IMR-90 (cell line): ENCODE data around the gene RERE. TPM values are rescaled to one million over a fixed set of nuclear protein-coding genes. Genes with fewer than 3 reads are reported as not detected.

Experiments
- ATAC-seq: fragments of 200-7000 bp; cut with Tn5 transposase; 2 replicates; pipeline ENCODE4 v1.9.1; 2020; ENCODE audit warnings: low read depth, mild to moderate bottlenecking, moderate library complexity
- BruUV-seq: library from RNA; stranded (reverse); fragments of 400-500 nt; replicated peaks from 2 replicates; lab custom pipeline; 2021; lab: Mats Ljungman, UMichigan
- CTCF ChIA-PET: fragments of 300-600 bp; formaldehyde crosslinking; extraction: SDS; loops from one replicate; lab custom pipeline; 2021; ENCODE audit warnings: antibody characterized with exemption; lab: Yijun Ruan, JAX
- POLR2A ChIA-PET: fragments of 300-600 bp; sonication (Branson Sonifier 250); formaldehyde crosslinking; loops from one replicate; lab custom pipeline; 2022; ENCODE audit warnings: antibody characterized with exemption; ENCODE audit not compliant: unreplicated experiment; lab: Charles Lee
- DNase-seq: peaks from one replicate; pipeline ENCODE4 v3.0.0; 2013
- H2AFZ ChIP-seq: replicated peaks from 2 replicates; pipeline ENCODE3; 2013; ENCODE audit warnings: low read length, mild to moderate bottlenecking; ENCODE audit not compliant: poor library complexity
- H2AK5ac ChIP-seq: 2 replicates; pipeline ENCODE4 v1.6.1; 2013; ENCODE audit warnings: low read depth, low read length, inconsistent platforms
- H2AK9ac ChIP-seq: replicated peaks from 2 replicates; pipeline ENCODE3; 2013; ENCODE audit warnings: mild to moderate bottlenecking, low read depth, low read length, moderate library complexity; ENCODE audit not compliant: poor library complexity
- H2BK120ac ChIP-seq: 2 replicates; pipeline ENCODE4 v1.6.1; 2013; ENCODE audit warnings: low read depth, low read length, inconsistent platforms
- H2BK15ac ChIP-seq: 3 replicates; pipeline ENCODE4 v1.6.1; 2013; ENCODE audit warnings: low read depth, low read length, inconsistent platforms
- H2BK20ac ChIP-seq: 2 replicates; pipeline ENCODE4 v1.6.1; 2013; ENCODE audit warnings: low read depth, mild to moderate bottlenecking, inconsistent platforms, low read length, moderate library complexity
- H2BK5ac ChIP-seq: 2 replicates; pipeline ENCODE4 v1.6.1; 2013; ENCODE audit warnings: mild to moderate bottlenecking, low read depth, low read length, inconsistent platforms; ENCODE audit not compliant: poor library complexity, severe bottlenecking
- H3K14ac ChIP-seq: replicated peaks from 2 replicates; pipeline ENCODE4 v1.6.1; 2013; ENCODE audit warnings: low read depth, low read length, inconsistent platforms
- H3K18ac ChIP-seq: 2 replicates; pipeline ENCODE4 v1.6.1; 2013; ENCODE audit warnings: low read depth, low read length, control low read depth
- H3K23ac ChIP-seq: 2 replicates; pipeline ENCODE4 v1.6.1; 2013; ENCODE audit warnings: low read depth, low read length, inconsistent platforms
- H3K27ac ChIP-seq: 2 replicates; pipeline ENCODE4 v1.5.1; 2013; ENCODE audit warnings: mild to moderate bottlenecking, control low read depth, low read length; ENCODE audit not compliant: insufficient read depth
- H3K27me3 ChIP-seq: 2 replicates; pipeline ENCODE4 v1.6.1; 2013; ENCODE audit warnings: low read length; ENCODE audit not compliant: control insufficient read depth, insufficient read depth
- H3K36me3 ChIP-seq: 2 replicates; pipeline ENCODE4 v1.6.1; 2013; ENCODE audit warnings: low read length, mixed read lengths; ENCODE audit not compliant: control insufficient read depth, insufficient read depth
- H3K4ac ChIP-seq: 2 replicates; pipeline ENCODE4 v1.6.1; 2013; ENCODE audit warnings: low read depth, low read length, inconsistent platforms
- H3K4me1 ChIP-seq: 2 replicates; pipeline ENCODE4 v1.6.1; 2013; ENCODE audit warnings: low read length, mixed read lengths; ENCODE audit not compliant: control insufficient read depth, insufficient read depth
- H3K4me2 ChIP-seq: 2 replicates; pipeline ENCODE4 v1.6.1; 2013; ENCODE audit warnings: low read depth, mild to moderate bottlenecking, control low read depth, low read length, moderate library complexity
- H3K4me3 ChIP-seq: 2 replicates; pipeline ENCODE4 v1.5.1; 2013; ENCODE audit warnings: low read depth, mild to moderate bottlenecking, control low read depth, low read length, moderate library complexity; ENCODE audit not compliant: insufficient read depth
- H3K56ac ChIP-seq: 2 replicates; pipeline ENCODE4 v1.6.1; 2013; ENCODE audit warnings: low read length, inconsistent platforms; ENCODE audit not compliant: insufficient read depth; ENCODE audit errors: extremely low read depth
- H3K79me1 ChIP-seq, 2 experiments: 2 replicates each; pipeline ENCODE4 v1.6.1; 2013; ENCODE audit warnings: low read length in 2 of 2, inconsistent platforms in 1 of 2, low read depth in 1 of 2
- H3K9ac ChIP-seq: 2 replicates; pipeline ENCODE4 v1.6.1; 2013; ENCODE audit warnings: low read depth, low read length, control low read depth
- H3K9me1 ChIP-seq: 2 replicates; pipeline ENCODE4 v1.6.1; 2013; ENCODE audit warnings: low read length, inconsistent platforms; ENCODE audit not compliant: insufficient read depth
- H3K9me3 ChIP-seq: 2 replicates; pipeline ENCODE4 v1.6.1; 2013; ENCODE audit warnings: low read length; ENCODE audit not compliant: control insufficient read depth, insufficient read depth
- H4K20me1 ChIP-seq: 2 replicates; pipeline ENCODE4 v1.6.1; 2013; ENCODE audit warnings: low read length, inconsistent platforms; ENCODE audit not compliant: insufficient read depth
- H4K5ac ChIP-seq: 2 replicates; pipeline ENCODE4 v1.6.1; 2013; ENCODE audit warnings: mild to moderate bottlenecking, low read depth, low read length, control low read depth
- H4K8ac ChIP-seq, 2 experiments: 2 replicates each; pipeline ENCODE4 v1.6.1; 2013; ENCODE audit warnings: low read depth in 2 of 2, low read length in 2 of 2, control low read depth in 1 of 2, inconsistent platforms in 1 of 2
- H4K91ac ChIP-seq: 2 replicates; pipeline ENCODE4 v1.6.1; 2013; ENCODE audit warnings: low read depth, low read length, inconsistent platforms; ENCODE audit not compliant: insufficient read depth
- BHLHE40 ChIP-seq: fragments of 150-350 bp; IDR thresholded peaks from 2 replicates; pipeline ENCODE4 v1.6.1; 2016; ENCODE audit warnings: mild to moderate bottlenecking, low read depth, low read length
- CEBPB ChIP-seq: IDR thresholded peaks from 2 replicates; pipeline ENCODE4 v1.6.1; 2012; ENCODE audit warnings: low read depth, low read length, improper control_type of control experiment
- CHD1 ChIP-seq: IDR thresholded peaks from 2 replicates; pipeline ENCODE4 v1.6.1; 2012; ENCODE audit warnings: low read depth, low read length, improper control_type of control experiment
- CTCF ChIP-seq: conservative IDR thresholded peaks from 2 replicates; pipeline ENCODE4 v1.5.1; 2012; ENCODE audit warnings: mild to moderate bottlenecking, low read depth, low read length, improper control_type of control experiment
- ELK1 ChIP-seq: fragments of 150-350 bp; IDR thresholded peaks from 2 replicates; pipeline ENCODE4 v1.6.1; 2016; ENCODE audit warnings: low read depth, mild to moderate bottlenecking, low read length, moderate library complexity, borderline replicate concordance
- FOS ChIP-seq: fragments of 150-350 bp; IDR thresholded peaks from 2 replicates; pipeline ENCODE4 v1.6.1; 2016; ENCODE audit warnings: low read depth, low read length
- MAFK ChIP-seq: IDR thresholded peaks from 2 replicates; pipeline ENCODE4 v1.6.1; 2012; ENCODE audit warnings: low read depth, low read length, improper control_type of control experiment
- MAZ ChIP-seq: IDR thresholded peaks from 2 replicates; pipeline ENCODE4 v1.6.1; 2012; ENCODE audit warnings: low read depth, mild to moderate bottlenecking, low read length, improper control_type of control experiment, moderate library complexity, borderline replicate concordance
- POLR2A ChIP-seq: IDR thresholded peaks from 2 replicates; pipeline ENCODE4 v1.6.1; 2012; ENCODE audit warnings: mild to moderate bottlenecking, low read depth, low read length
- RAD21 ChIP-seq: IDR thresholded peaks from 2 replicates; pipeline ENCODE4 v1.6.1; 2012; ENCODE audit warnings: low read length, improper control_type of control experiment
- RCOR1 ChIP-seq: IDR thresholded peaks from 2 replicates; pipeline ENCODE4 v1.6.1; 2012; ENCODE audit warnings: mild to moderate bottlenecking, low read length, improper control_type of control experiment; ENCODE audit not compliant: insufficient replicate concordance
- USF2 ChIP-seq: fragments of 150-350 bp; IDR thresholded peaks from 2 replicates; pipeline ENCODE4 v1.6.1; 2017; ENCODE audit warnings: mild to moderate bottlenecking, antibody characterized with exemption, low read length, low read depth
- WGBS, 2 experiments: methylation state at CpG; one replicate each; pipeline versions ENCODE4 v1.1.5 to v1.1.7; 2013; ENCODE audit warnings: missing lambda C conversion rate in 2 of 2; ENCODE audit not compliant: insufficient read length in 1 of 2; ENCODE audit errors: extremely low coverage in 2 of 2; 5-methylcytosine and 5-hydroxymethylcytosine counted together
- dilution Hi-C: fragments of 300-500 bp; cut with HindIII; formaldehyde crosslinking; loops from one replicate; pipeline ENCODE4 v1.14.3; 2018; ENCODE audit warnings: low sequenced_read_pairs; ENCODE audit not compliant: unreplicated experiment
- in situ Hi-C: fragments of 300-500 bp; cut with MboI; formaldehyde crosslinking; loops from 3 replicates; pipeline ENCODE4 v1.14.3; 2019; ENCODE audit warnings: low sequenced_read_pairs, inconsistent platforms, mixed read lengths
- intact Hi-C: fragments of 100-400 bp; cut with micrococcal nuclease; formaldehyde crosslinking; loops from 2 replicates; pipeline ENCODE4 v1.10.0; 2022
- polyA plus RNA-seq, 3 experiments: library from polyadenylated mRNA; depleted of rRNA; stranded (reverse); fragments of >200 nt; gene quantifications; 2 replicates each; pipeline ENCODE4 v1.2.3, GENCODE V29; 2012; ENCODE audit warnings: low replicate concordance in 1 of 3
- total RNA-seq: library from RNA; depleted of rRNA; stranded (reverse); fragments of >200 nt; gene quantifications from 2 replicates; pipeline ENCODE4 v1.2.3, GENCODE V29; 2012

The RERE gene
- total and polyA plus RNA-seq, 2 of the 4 experiments (the other 2 are of a cell fraction) = 11.5 to 25.1 TPM

- H3K27ac ChIP-seq = no peak overlapping the region
Observed at GRCh38 chr1:8863794-8864233, 46.4 kb upstream of the RERE start.

More at GRCh38 chr1:8863794-8864233, 46.4 kb upstream of the RERE start:
- no peak overlapping the region for H2AFZ ChIP-seq
- H3K56ac ChIP-seq = no peak overlapping the region
- no peak overlapping the region for H4K5ac ChIP-seq
- no peak overlapping the region for H3K4me3 ChIP-seq
- no peak for TF ChIP-seq ELK1
- TF ChIP-seq MAFK = no peak
- no peak for TF ChIP-seq FOS
- no peak for TF ChIP-seq CHD1
- TF ChIP-seq CEBPB = no peak
- TF ChIP-seq RCOR1 = no peak
- no peak for TF ChIP-seq USF2
- no peak for TF ChIP-seq POLR2A
- no peak for TF ChIP-seq RAD21
- TF ChIP-seq CTCF = no peak
- TF ChIP-seq MAZ = no peak
- TF ChIP-seq BHLHE40 = no peak
- H3K4me2 ChIP-seq = no peak overlapping the region
- H3K9me3 ChIP-seq = no peaks in the 10 kb centered on the region
- H3K79me1 ChIP-seq = peaks cover 59 to 90% of the 10 kb centered on the region in 2 experiments
- no peak overlapping the region for H2BK20ac ChIP-seq
- H3K14ac ChIP-seq = no peak overlapping the region
- intact Hi-C loops (no loop called here), in situ Hi-C loops (loop anchor here (25.0 kb wide), 1 partner anchor 877 kb away; no protein-coding TSS in a partner anchor), dilution Hi-C loops (no loop called here)
- no peak overlapping the region for H2BK15ac ChIP-seq
- H2AK5ac ChIP-seq = no peak overlapping the region
- H4K8ac ChIP-seq = no peak overlapping the region
- ATAC-seq (no peak), DNase-seq (no peak)
- BruUV-seq = no TSS peak
- no peak overlapping the region for H2BK120ac ChIP-seq
- H3K36me3 ChIP-seq = peaks cover 92% of the 10 kb centered on the region
- no peak overlapping the region for H2BK5ac ChIP-seq
- POLR2A ChIA-PET = interaction anchor here (0.5 kb wide), 1 partner anchor 8 kb away, joined by 3 read pairs; no protein-coding TSS in a partner anchor
- 97% methylated on average over 7 of the region's 13 CpGs; no CpG with 5 or more reads in 1 of the 2 experiments for WGBS, 2 experiments
- H3K4ac ChIP-seq = no peak overlapping the region
- H4K91ac ChIP-seq = no peak overlapping the region
- peaks cover 100% of the 10 kb centered on the region for H4K20me1 ChIP-seq
- no peak overlapping the region for H3K9ac ChIP-seq
- peaks cover 6% of the 10 kb centered on the region; the same call in 1 of the 2 replicates for H3K9me1 ChIP-seq
- no peaks in the 10 kb centered on the region for H3K27me3 ChIP-seq
- H3K18ac ChIP-seq = no peak overlapping the region
- CTCF ChIA-PET = interaction anchor here (1.2 to 1.6 kb wide), 2 partner anchors 10 to 15 kb away, joined by 3 to 7 read pairs; no protein-coding TSS in a partner anchor
- H3K4me1 ChIP-seq = peaks cover 7% of the 10 kb centered on the region
- peak overlapping the region; percentile 52 for H2AK9ac ChIP-seq
- no peak overlapping the region for H3K23ac ChIP-seq
